Breast epithelium (tissue), 4 donors: ENCODE measurements around the gene GREM1. TPM values are rescaled to one million over a fixed set of nuclear protein-coding genes. Genes with fewer than 3 reads are reported as not detected.

Experiments
- DNase-seq, 2 donors: peaks; one replicate each; pipeline ENCODE4 v3.0.0-alpha.2; 2019; ENCODE audit warnings: low spot score in 2 of 2
- H3K27ac ChIP-seq, 2 donors: fragments of 200-600 bp; sonication (generic) in 1 of 2; one replicate each; pipeline ENCODE4 v1.5.1; 2016 to 2019; ENCODE audit warnings: mild to moderate bottlenecking in 1 of 2
- H3K27me3 ChIP-seq, 2 donors: fragments of 200-600 bp; sonication (generic) in 1 of 2; one replicate each; pipeline versions ENCODE4 v1.5.1 to v1.6.0; 2017 to 2019; ENCODE audit warnings: control low read depth in 1 of 2, mild to moderate bottlenecking in 1 of 2
- H3K36me3 ChIP-seq: fragments of 200-600 bp; one replicate; pipeline ENCODE4 v1.5.1; 2019
- H3K4me1 ChIP-seq, 2 donors: fragments of 200-600 bp; sonication (generic); one replicate each; pipeline ENCODE4 v1.5.1; 2016 to 2019; ENCODE audit warnings: control low read depth in 1 of 2
- H3K4me3 ChIP-seq, 3 donors: fragments of 200-600 bp; sonication (generic); 1 replicate in 2 of 3; 2 replicates in 1 of 3; pipeline ENCODE4 v1.5.1; 2016 to 2019; ENCODE audit warnings: mild to moderate bottlenecking in 3 of 3, moderate library complexity in 2 of 3
- H3K9me3 ChIP-seq, 2 donors: fragments of 200-600 bp; sonication (generic) in 1 of 2; one replicate each; pipeline ENCODE4 v1.5.1; 2016 to 2019; ENCODE audit warnings: control low read depth in 1 of 2
- CTCF ChIP-seq, 3 donors: fragments of 450-650 bp; IDR thresholded peaks; one replicate each; pipeline ENCODE4 v1.5.1; 2016 to 2017; ENCODE audit warnings: antibody characterized with exemption in 3 of 3, mild to moderate bottlenecking in 3 of 3, moderate library complexity in 3 of 3
- POLR2A ChIP-seq: fragments of 450-650 bp; IDR thresholded peaks from one replicate; pipeline ENCODE4 v1.6.1; 2016; ENCODE audit warnings: antibody characterized with exemption, mild to moderate bottlenecking, moderate library complexity
- POLR2AphosphoS5 ChIP-seq, 3 donors: sonication (generic); formaldehyde crosslinking; IDR thresholded peaks; one replicate each; pipeline ENCODE4 v1.6.1; 2017; ENCODE audit warnings: antibody characterized with exemption in 3 of 3
- intact Hi-C: fragments of 100-400 bp; cut with DNase I; formaldehyde crosslinking; loops from one replicate; pipeline ENCODE4 v1.15.1; 2023; ENCODE audit warnings: low total_unique reads
- total RNA-seq, 3 donors: library from RNA; depleted of rRNA; stranded (reverse); fragments of >200 nt; gene quantifications; one replicate each; pipeline ENCODE4 v1.1.0, GENCODE V29; 2016

Gene GREM1
- total RNA-seq, 3 donors from 2014 or later, result 1.4 to 21.3 (median 2.5) TPM

GRCh38 chr15:32688151-32688639, 29.6 kb upstream of the GREM1 start:
- no peak overlapping the region for H3K4me3 ChIP-seq
- no peaks in the 10 kb centered on the region for H3K36me3 ChIP-seq
- H3K4me1 ChIP-seq, result no peaks in the 10 kb centered on the region
- no peaks in the 10 kb centered on the region for H3K27me3 ChIP-seq
- H3K9me3 ChIP-seq, result no peaks in the 10 kb centered on the region
- no peak for DNase-seq
- intact Hi-C loops, result no loop called here
- no peak overlapping the region for H3K27ac ChIP-seq
- no peak for TF ChIP-seq CTCF (IDR thresholded peaks at IDR 0.05)
- TF ChIP-seq POLR2AphosphoS5 (IDR thresholded peaks at IDR 0.05), result no peak
- TF ChIP-seq POLR2A, result no peak

GRCh38 chr15:32690941-32691688, 26.7 kb upstream of the GREM1 start:
- Histone ChIP-seq H3K36me3 (no peaks in the 10 kb centered on the region), H3K27me3 (no peaks in the 10 kb centered on the region), H3K9me3 (no peaks in the 10 kb centered on the region), H3K4me1 (no peaks in the 10 kb centered on the region), H3K27ac (no peak overlapping the region), H3K4me3 (no peak overlapping the region)
- no peak for DNase-seq
- no peak for TF ChIP-seq POLR2AphosphoS5 (IDR thresholded peaks at IDR 0.05)
- TF ChIP-seq POLR2A, result no peak
- no peak for TF ChIP-seq CTCF (IDR thresholded peaks at IDR 0.05)
- intact Hi-C loops, result no loop called here

GRCh38 chr15:32691689-32692038, 26.1 kb upstream of the GREM1 start:
- Histone ChIP-seq H3K9me3 (no peaks in the 10 kb centered on the region), H3K36me3 (no peaks in the 10 kb centered on the region), H3K27me3 (no peaks in the 10 kb centered on the region), H3K27ac (no peak overlapping the region), H3K4me3 (no peak overlapping the region), H3K4me1 (no peaks in the 10 kb centered on the region)
- TF ChIP-seq POLR2AphosphoS5 (IDR thresholded peaks at IDR 0.05), result no peak
- no peak for TF ChIP-seq POLR2A
- TF ChIP-seq CTCF (IDR thresholded peaks at IDR 0.05), result no peak
- intact Hi-C loops, result no loop called here
- DNase-seq, result no peak

- no peak for TF ChIP-seq CTCF (IDR thresholded peaks at IDR 0.05)
- no peak for TF ChIP-seq POLR2AphosphoS5 (IDR thresholded peaks at IDR 0.05)
- no peak for TF ChIP-seq POLR2A
- no peak overlapping the region for H3K4me3 ChIP-seq
- H3K27me3 ChIP-seq, result no peaks in the 10 kb centered on the region
- H3K36me3 ChIP-seq, result no peaks in the 10 kb centered on the region
- DNase-seq, result no peak
- intact Hi-C loops, result no loop called here
- H3K9me3 ChIP-seq, result no peaks in the 10 kb centered on the region
- H3K27ac ChIP-seq, result no peak overlapping the region
- H3K4me1 ChIP-seq, result no peaks in the 10 kb centered on the region
These were observed 25.5 kb upstream of the GREM1 start for GRCh38 chr15:32692286-32692685.

- no peak overlapping the region for H3K27ac ChIP-seq
- no peaks in the 10 kb centered on the region for H3K27me3 ChIP-seq
- intact Hi-C loops, result no loop called here
- no peaks in the 10 kb centered on the region for H3K4me1 ChIP-seq
- no peak for DNase-seq
- no peak for TF ChIP-seq CTCF (IDR thresholded peaks at IDR 0.05)
- no peak for TF ChIP-seq POLR2A
- TF ChIP-seq POLR2AphosphoS5 (IDR thresholded peaks at IDR 0.05), result no peak
- H3K9me3 ChIP-seq, result no peaks in the 10 kb centered on the region
- H3K4me3 ChIP-seq, result no peak overlapping the region
- H3K36me3 ChIP-seq, result no peaks in the 10 kb centered on the region
These were observed 23.4 kb upstream of the GREM1 start for GRCh38 chr15:32694222-32694983.
